Smooth muscle cell (in vitro differentiated cells): ENCODE measurements around the gene MYRF. TPM values are rescaled to one million over a fixed set of nuclear protein-coding genes. Genes with fewer than 3 reads are reported as not detected.

Source experiments
- DNase-seq: peaks from one replicate; lab custom pipeline; 2025; ENCODE audit not compliant: unreplicated experiment; lab: John Stamatoyannopoulos, UW
- H2AFZ ChIP-seq: fragments of 200-600 bp; sonication (generic); 2 replicates; pipeline ENCODE4 v1.6.0; 2016; ENCODE audit warnings: antibody characterized with exemption, low read depth, mild to moderate bottlenecking
- H3F3A ChIP-seq: fragments of 200-600 bp; sonication (generic); 2 replicates; pipeline ENCODE4 v1.6.0; 2017; ENCODE audit warnings: antibody characterized with exemption, low read depth
- H3K27ac ChIP-seq: fragments of 200-600 bp; sonication (generic); 2 replicates; pipeline ENCODE4 v1.5.1; 2016; ENCODE audit warnings: low read depth, mild to moderate bottlenecking
- H3K27me3 ChIP-seq: fragments of 200-600 bp; sonication (generic); 2 replicates; pipeline ENCODE4 v1.6.1; 2016; ENCODE audit warnings: low read depth, mild to moderate bottlenecking
- H3K36me3 ChIP-seq: fragments of 200-600 bp; sonication (generic); 2 replicates; pipeline ENCODE4 v1.5.1; 2016; ENCODE audit warnings: low read depth
- H3K4me1 ChIP-seq: fragments of 200-600 bp; sonication (generic); 2 replicates; pipeline ENCODE4 v1.5.1; 2016; ENCODE audit warnings: low read depth
- H3K4me2 ChIP-seq: fragments of 200-600 bp; sonication (generic); 2 replicates; pipeline ENCODE4 v1.6.0; 2016; ENCODE audit warnings: mild to moderate bottlenecking
- H3K4me3 ChIP-seq: fragments of 200-600 bp; sonication (generic); 2 replicates; pipeline ENCODE4 v1.5.1; 2016; ENCODE audit warnings: mild to moderate bottlenecking
- H3K79me2 ChIP-seq: fragments of 200-600 bp; sonication (generic); 2 replicates; pipeline ENCODE4 v1.6.0; 2016; ENCODE audit warnings: low read depth, mild to moderate bottlenecking
- H3K9ac ChIP-seq: fragments of 200-600 bp; sonication (generic); 2 replicates; pipeline ENCODE4 v1.6.0; 2016; ENCODE audit warnings: low read depth
- H3K9me3 ChIP-seq: fragments of 200-600 bp; sonication (generic); replicated peaks from 2 replicates; pipeline ENCODE4 v1.5.1; 2016; ENCODE audit warnings: low read depth
- H4K20me1 ChIP-seq: fragments of 200-600 bp; sonication (generic); 2 replicates; pipeline ENCODE4 v1.6.0; 2016; ENCODE audit warnings: low read depth
- WGBS: methylation state at CpG from one replicate; pipeline ENCODE4 v1.1.7; 2016; ENCODE audit warnings: low lambda C conversion rate; 5-methylcytosine and 5-hydroxymethylcytosine counted together
- polyA plus RNA-seq: library from polyadenylated mRNA; unstranded; fragments of >200 nt; fragmentation: Nextera tagmentation; extraction: Ambion mirVana; gene quantifications from 2 replicates; pipeline ENCODE4 v1.2.1, GENCODE V29; 2016
- total RNA-seq: library from RNA; depleted of rRNA; stranded (reverse); fragments of >200 nt; gene quantifications from 2 replicates; pipeline ENCODE4 v1.2.3, GENCODE V29; 2014
- TF ChIP-seq, protein P1 (sequence below): fragments of 200-600 bp; sonication (generic); IDR thresholded peaks from 2 replicates; pipeline ENCODE4 v1.5.1; 2017; ENCODE audit warnings: borderline replicate concordance, mild to moderate bottlenecking, antibody characterized with exemption; ENCODE audit not compliant: insufficient read depth, poor library complexity, severe bottlenecking

The MYRF gene
- total and polyA plus RNA-seq, 2 experiments from 2014 or later = 11.1 to 13.7 TPM

- Histone ChIP-seq H3K4me1 (peaks cover 26% of the 10 kb centered on the region), H4K20me1 (peaks cover 34% of the 10 kb centered on the region), H3K27ac (peak overlapping the region; percentile 60), H3K36me3 (no peaks in the 10 kb centered on the region), H3K4me2 (peak overlapping the region; percentile 89), H3K9me3 (no peaks in the 10 kb centered on the region), H2AFZ (no peak overlapping the region), H3K9ac (peak overlapping the region; percentile 22), H3F3A (peaks cover 4% of the 10 kb centered on the region), H3K79me2 (peaks cover 73% of the 10 kb centered on the region), H3K4me3 (no peak overlapping the region), H3K27me3 (no peaks in the 10 kb centered on the region)
- TF ChIP-seq, protein P1, sequence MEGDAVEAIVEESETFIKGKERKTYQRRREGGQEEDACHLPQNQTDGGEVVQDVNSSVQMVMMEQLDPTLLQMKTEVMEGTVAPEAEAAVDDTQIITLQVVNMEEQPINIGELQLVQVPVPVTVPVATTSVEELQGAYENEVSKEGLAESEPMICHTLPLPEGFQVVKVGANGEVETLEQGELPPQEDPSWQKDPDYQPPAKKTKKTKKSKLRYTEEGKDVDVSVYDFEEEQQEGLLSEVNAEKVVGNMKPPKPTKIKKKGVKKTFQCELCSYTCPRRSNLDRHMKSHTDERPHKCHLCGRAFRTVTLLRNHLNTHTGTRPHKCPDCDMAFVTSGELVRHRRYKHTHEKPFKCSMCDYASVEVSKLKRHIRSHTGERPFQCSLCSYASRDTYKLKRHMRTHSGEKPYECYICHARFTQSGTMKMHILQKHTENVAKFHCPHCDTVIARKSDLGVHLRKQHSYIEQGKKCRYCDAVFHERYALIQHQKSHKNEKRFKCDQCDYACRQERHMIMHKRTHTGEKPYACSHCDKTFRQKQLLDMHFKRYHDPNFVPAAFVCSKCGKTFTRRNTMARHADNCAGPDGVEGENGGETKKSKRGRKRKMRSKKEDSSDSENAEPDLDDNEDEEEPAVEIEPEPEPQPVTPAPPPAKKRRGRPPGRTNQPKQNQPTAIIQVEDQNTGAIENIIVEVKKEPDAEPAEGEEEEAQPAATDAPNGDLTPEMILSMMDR = no peak
- DNase-seq = no peak
- WGBS = 62% methylated on average over 4 of the region's 4 CpGs
Measured at GRCh38 chr11:61756147-61756451, 3.7 kb downstream of the MYRF start.

- no peak overlapping the region for H3K4me3 ChIP-seq
- no peak for DNase-seq
- peaks cover 29% of the 10 kb centered on the region for H3K4me1 ChIP-seq
- no peak overlapping the region for H2AFZ ChIP-seq
- WGBS = 72% methylated on average over 9 of the region's 9 CpGs
- no peaks in the 10 kb centered on the region for H3K27me3 ChIP-seq
- H4K20me1 ChIP-seq = peaks cover 40% of the 10 kb centered on the region
- no peaks in the 10 kb centered on the region for H3K9me3 ChIP-seq
- H3K27ac ChIP-seq = peak overlapping the region; percentile 60
- TF ChIP-seq, protein P1 = no peak
- H3K9ac ChIP-seq = peak overlapping the region; percentile 22
- no peaks in the 10 kb centered on the region for H3F3A ChIP-seq
- H3K4me2 ChIP-seq = peak overlapping the region; percentile 89
- H3K79me2 ChIP-seq = peaks cover 73% of the 10 kb centered on the region
- no peaks in the 10 kb centered on the region for H3K36me3 ChIP-seq
Measured at GRCh38 chr11:61756452-61757212, 4.2 kb downstream of the MYRF start.

DNA sequence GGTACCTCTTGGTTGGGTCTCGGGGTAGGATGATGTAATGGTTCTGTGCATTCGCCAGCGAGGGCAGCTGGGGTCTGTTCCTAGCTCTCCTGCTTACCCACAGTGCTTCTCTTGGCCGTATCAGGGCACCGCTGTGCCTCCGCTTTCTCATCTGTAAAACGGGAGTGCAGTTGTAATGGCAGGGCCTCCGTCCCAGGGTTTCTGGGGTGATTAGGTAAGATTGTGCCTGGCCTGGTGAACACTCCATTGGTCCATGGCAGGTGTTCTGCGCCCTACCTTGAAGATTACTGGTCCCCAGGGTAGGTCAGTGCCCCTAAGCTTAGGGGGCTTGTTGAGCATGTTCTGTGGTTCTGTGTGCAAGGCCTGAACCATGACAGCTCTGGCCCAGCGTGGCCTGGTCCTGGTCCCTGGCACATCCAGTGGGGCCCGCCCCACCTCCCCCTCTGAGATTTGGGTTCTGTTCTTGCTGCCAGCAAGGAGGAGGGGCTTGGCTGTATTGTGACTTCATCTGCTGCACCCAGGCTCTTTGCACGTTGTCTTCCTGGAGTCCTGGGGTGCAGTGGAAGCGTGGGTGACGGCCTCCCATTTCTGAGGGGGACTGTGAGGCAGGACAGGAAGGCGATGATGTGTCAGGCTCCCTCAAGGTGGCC is 4.9 kb downstream of the MYRF start:
- no peak for DNase-seq
- H3K27ac ChIP-seq = no peak overlapping the region
- peaks cover 35% of the 10 kb centered on the region for H3K4me1 ChIP-seq
- peaks cover 47% of the 10 kb centered on the region for H4K20me1 ChIP-seq
- WGBS = 95% methylated on average over 15 of the region's 15 CpGs
- no peaks in the 10 kb centered on the region for H3F3A ChIP-seq
- no peak overlapping the region for H3K9ac ChIP-seq
- TF ChIP-seq, protein P1 = no peak
- no peak overlapping the region for H2AFZ ChIP-seq
- no peaks in the 10 kb centered on the region for H3K27me3 ChIP-seq
- H3K36me3 ChIP-seq = no peaks in the 10 kb centered on the region
- H3K79me2 ChIP-seq = peaks cover 73% of the 10 kb centered on the region
- no peak overlapping the region for H3K4me3 ChIP-seq
- no peaks in the 10 kb centered on the region for H3K9me3 ChIP-seq
- H3K4me2 ChIP-seq = no peak overlapping the region
